GM18507 (cell line): ENCODE results near the gene WDR48.

Experiments
- DNase-seq: peaks from one replicate; pipeline ENCODE4 v3.0.0; 2011; ENCODE audit warnings: low read depth; ENCODE audit not compliant: insufficient read length; ENCODE audit errors: extremely low spot score
- FAIRE-seq: peaks from 2 replicates; lab custom pipeline; 2011; peaks lifted over from hg19 to GRCh38; lab: Jason Lieb, UNC

WDR48 gene

GRCh38 chr3:39099242-39099641, 47.4 kb downstream of the WDR48 start:
- no peak for DNase-seq
- FAIRE-seq = no peak

- DNase-seq (no peak), FAIRE-seq (no peak)
These were observed 48.1 kb downstream of the WDR48 start for GRCh38 chr3:39099738-39100499.

- DNase-seq (no peak), FAIRE-seq (no peak)
These were observed 48.7 kb downstream of the WDR48 start for GRCh38 chr3:39100500-39100886.

- DNase-seq (peak; percentile 66), FAIRE-seq (peak; percentile 53)
These were observed 49.3 kb downstream of the WDR48 start for GRCh38 chr3:39101022-39101689.

- FAIRE-seq (no peak), DNase-seq (no peak)
These were observed 50.9 kb downstream of the WDR48 start for GRCh38 chr3:39102504-39103323.

GRCh38 chr3:39103324-39103693, 51.5 kb downstream of the WDR48 start:
- FAIRE-seq (no peak), DNase-seq (no peak)

- DNase-seq = no peak
- no peak for FAIRE-seq
These were observed 52.2 kb downstream of the WDR48 start for GRCh38 chr3:39103791-39104552.

- FAIRE-seq (no peak), DNase-seq (no peak)
These were observed 53.3 kb downstream of the WDR48 start for GRCh38 chr3:39104961-39105686.

- DNase-seq = no peak
- FAIRE-seq = no peak
These were observed 53.9 kb downstream of the WDR48 start for GRCh38 chr3:39105687-39106063.

- DNase-seq = no peak
- no peak for FAIRE-seq
These were observed 54.5 kb downstream of the WDR48 start for GRCh38 chr3:39106281-39106811.

GRCh38 chr3:39106851-39107387, 55.1 kb downstream of the WDR48 start:
- FAIRE-seq (no peak), DNase-seq (peak; percentile 26)

GRCh38 chr3:39107388-39108199, 55.8 kb downstream of the WDR48 start, which contains the start of the genes GORASP1 and TTC21A:
TSS of gene GORASP1 (minus strand) at chr3:39107627. CDS start at chr3:39107541, 86 bp downstream.
TSS of gene TTC21A (plus strand) at chr3:39107680. CDS start at chr3:39107838, 158 bp downstream.
- FAIRE-seq (peak; percentile 78), DNase-seq (peak; percentile 68)

- FAIRE-seq (peak; percentile 95), DNase-seq (peak; percentile 42)
These were observed 56.4 kb downstream of the WDR48 start for GRCh38 chr3:39108200-39108710.

GRCh38 chr3:39109086-39109485, 57.3 kb downstream of the WDR48 start:
- FAIRE-seq = no peak
- no peak for DNase-seq

- DNase-seq = no peak
- FAIRE-seq = no peak
These were observed 58.3 kb downstream of the WDR48 start for GRCh38 chr3:39110041-39110639.

GRCh38 chr3:39112113-39112512, 60.3 kb downstream of the WDR48 start:
- FAIRE-seq = no peak
- no peak for DNase-seq

- no peak for DNase-seq
- FAIRE-seq = no peak
These were observed 60.7 kb downstream of the WDR48 start for GRCh38 chr3:39112535-39112934.
